GM23338 (cell line): ENCODE results near the gene MIEF2. TPM values are rescaled to one million over a fixed set of nuclear protein-coding genes. Genes with fewer than 3 reads are reported as not detected.

Experiments used
- ATAC-seq: fragments of 200-7000 bp; cut with Tn5 transposase; 3 replicates; pipeline ENCODE4 v1.9.1; 2020
- DNase-seq: peaks from one replicate; pipeline ENCODE4 v3.0.0-alpha.2; 2015; ENCODE audit warnings: low spot score
- H2AFZ ChIP-seq: fragments of 200-600 bp; sonication (generic); 2 replicates; pipeline ENCODE4 v1.8.0; 2016; ENCODE audit warnings: antibody characterized with exemption, mild to moderate bottlenecking, moderate library complexity
- H3F3A ChIP-seq: fragments of 200-600 bp; sonication (generic); replicated peaks from 2 replicates; pipeline ENCODE4 v1.8.0; 2017; ENCODE audit warnings: antibody characterized with exemption, mixed run types, low read depth
- H3K27ac ChIP-seq: fragments of 200-600 bp; sonication (generic); 2 replicates; pipeline ENCODE4 v1.6.1; 2016; ENCODE audit warnings: low read depth
- H3K27me3 ChIP-seq: fragments of 200-600 bp; sonication (generic); 2 replicates; pipeline ENCODE4 v1.8.0; 2016; ENCODE audit warnings: mild to moderate bottlenecking, mixed run types, moderate library complexity; ENCODE audit not compliant: insufficient read depth
- H3K36me3 ChIP-seq: fragments of 200-600 bp; sonication (generic); 2 replicates; pipeline ENCODE4 v1.8.0; 2016; ENCODE audit warnings: mild to moderate bottlenecking; ENCODE audit not compliant: insufficient read depth
- H3K4me1 ChIP-seq: fragments of 200-600 bp; sonication (generic); 2 replicates; pipeline ENCODE4 v1.8.0; 2016; ENCODE audit warnings: mild to moderate bottlenecking, moderate library complexity; ENCODE audit not compliant: insufficient read depth
- H3K4me2 ChIP-seq: fragments of 200-600 bp; sonication (generic); 2 replicates; pipeline ENCODE4 v1.7.1; 2017; ENCODE audit warnings: mixed run types
- H3K4me3 ChIP-seq: fragments of 200-600 bp; sonication (generic); 2 replicates; pipeline ENCODE4 v1.6.1; 2016; ENCODE audit warnings: mixed run types
- H3K79me2 ChIP-seq: fragments of 200-600 bp; sonication (generic); replicated peaks from 2 replicates; pipeline ENCODE4 v1.8.0; 2017; ENCODE audit warnings: mild to moderate bottlenecking; ENCODE audit not compliant: insufficient read depth
- H3K9me2 ChIP-seq: fragments of 200-600 bp; sonication (generic); 2 replicates; pipeline ENCODE4 v1.8.0; 2017; ENCODE audit not compliant: insufficient read depth
- H4K20me1 ChIP-seq: fragments of 200-600 bp; sonication (generic); replicated peaks from 2 replicates; pipeline ENCODE4 v1.8.0; 2017; ENCODE audit warnings: mild to moderate bottlenecking; ENCODE audit not compliant: insufficient read depth
- H3K27ac Mint-ChIP-seq: 2 replicates; pipeline ENCODE4 v1.8.0; 2020; ENCODE audit warnings: inconsistent platforms, mild to moderate bottlenecking, moderate library complexity, mixed read lengths
- H3K27me3 Mint-ChIP-seq: 3 replicates; pipeline ENCODE4 v1.8.0; 2022; ENCODE audit warnings: low read depth, mild to moderate bottlenecking, moderate library complexity, mixed read lengths, inconsistent platforms; ENCODE audit not compliant: insufficient read depth, poor library complexity
- H3K36me3 Mint-ChIP-seq: 3 replicates; pipeline ENCODE4 v1.8.0; 2021; ENCODE audit warnings: low read depth, mild to moderate bottlenecking, inconsistent platforms, moderate library complexity, mixed read lengths
- H3K4me1 Mint-ChIP-seq: 3 replicates; pipeline ENCODE4 v1.8.0; 2020; ENCODE audit warnings: mild to moderate bottlenecking, inconsistent platforms, mixed read lengths
- H3K4me3 Mint-ChIP-seq: 3 replicates; pipeline ENCODE4 v1.8.0; 2021; ENCODE audit warnings: moderate library complexity, mild to moderate bottlenecking, inconsistent platforms, mixed read lengths
- H3K9me3 Mint-ChIP-seq: 3 replicates; pipeline ENCODE4 v1.8.0; 2020; ENCODE audit warnings: moderate library complexity, mild to moderate bottlenecking, inconsistent platforms, mixed read lengths
- CREB1 ChIP-seq: fragments of 250-450 bp; sonication (Bioruptor Pico); IDR thresholded peaks from 2 replicates; pipeline ENCODE4 v1.5.0; 2020; ENCODE audit warnings: low read depth, mild to moderate bottlenecking, moderate library complexity
- ETS1 ChIP-seq: IDR thresholded peaks from 2 replicates; pipeline ENCODE4 v1.6.1; 2016; ENCODE audit warnings: antibody characterized with exemption
- EZH2 ChIP-seq: fragments of 200-600 bp; sonication (generic); IDR thresholded peaks from one replicate; pipeline ENCODE4 v1.8.0; 2017; ENCODE audit warnings: antibody characterized with exemption, mild to moderate bottlenecking, low read depth; ENCODE audit not compliant: unreplicated experiment
- EZH2phosphoT487 ChIP-seq: fragments of 200-600 bp; sonication (generic); IDR thresholded peaks from one replicate; pipeline ENCODE4 v1.8.1; 2018; ENCODE audit warnings: antibody characterized with exemption; ENCODE audit not compliant: unreplicated experiment
- JUNB ChIP-seq: IDR thresholded peaks from one replicate; pipeline ENCODE4 v1.6.1; 2016; ENCODE audit warnings: antibody characterized with exemption; ENCODE audit not compliant: unreplicated experiment
- NANOG ChIP-seq: IDR thresholded peaks from 2 replicates; pipeline ENCODE4 v1.6.1; 2016; ENCODE audit warnings: antibody characterized with exemption, borderline replicate concordance
- POLR2AphosphoS5 ChIP-seq: IDR thresholded peaks from 2 replicates; pipeline ENCODE4 v1.6.1; 2016; ENCODE audit warnings: antibody characterized with exemption, low read depth
- STAT1 ChIP-seq: IDR thresholded peaks from one replicate; pipeline ENCODE4 v1.6.1; 2016; ENCODE audit warnings: antibody characterized with exemption; ENCODE audit not compliant: unreplicated experiment
- ZNF114 ChIP-seq: fragments of 250-450 bp; sonication (Bioruptor Pico); IDR thresholded peaks from 2 replicates; pipeline ENCODE4 v1.5.0; 2020; ENCODE audit warnings: mild to moderate bottlenecking, moderate library complexity
- ZNF331 ChIP-seq: fragments of 250-450 bp; sonication (Bioruptor Pico); IDR thresholded peaks from 2 replicates; pipeline ENCODE4 v1.5.0; 2020; ENCODE audit warnings: low read depth, mild to moderate bottlenecking, moderate library complexity
- polyA plus RNA-seq: library from polyadenylated mRNA; unstranded; fragments of >200 nt; fragmentation: Nextera tagmentation; extraction: Ambion mirVana; gene quantifications from 2 replicates; pipeline ENCODE4 v1.2.1, GENCODE V29; 2016
- total RNA-seq: library from RNA; depleted of rRNA; stranded (reverse); fragments of >200 nt; shearing (Covaris generic); gene quantifications from 2 replicates; pipeline ENCODE4 v1.2.3, GENCODE V29; 2014
- TF ChIP-seq, protein P1 (sequence below), 2 experiments: fragments of 200-600 bp in 1 of 2; sonication (generic) in 1 of 2; conservative IDR thresholded peaks; 2 replicates each; pipeline versions ENCODE4 v1.5.1 to v1.6.1; 2016 to 2017; ENCODE audit warnings: antibody characterized with exemption in 2 of 2, low read depth in 2 of 2, mild to moderate bottlenecking in 2 of 2, moderate library complexity in 1 of 2
- TF ChIP-seq, protein P2 (sequence below): IDR thresholded peaks from one replicate; pipeline ENCODE4 v1.6.1; 2018; ENCODE audit warnings: antibody characterized with exemption; ENCODE audit not compliant: unreplicated experiment
- TF ChIP-seq, protein P3 (sequence below): fragments of 250-450 bp; sonication (Bioruptor Pico); IDR thresholded peaks from 2 replicates; pipeline ENCODE4 v1.5.0; 2020; ENCODE audit warnings: mild to moderate bottlenecking, moderate library complexity

Gene MIEF2
- total and polyA plus RNA-seq, 2 experiments from 2014 or later = 8.2 to 26.5 TPM

DNA sequence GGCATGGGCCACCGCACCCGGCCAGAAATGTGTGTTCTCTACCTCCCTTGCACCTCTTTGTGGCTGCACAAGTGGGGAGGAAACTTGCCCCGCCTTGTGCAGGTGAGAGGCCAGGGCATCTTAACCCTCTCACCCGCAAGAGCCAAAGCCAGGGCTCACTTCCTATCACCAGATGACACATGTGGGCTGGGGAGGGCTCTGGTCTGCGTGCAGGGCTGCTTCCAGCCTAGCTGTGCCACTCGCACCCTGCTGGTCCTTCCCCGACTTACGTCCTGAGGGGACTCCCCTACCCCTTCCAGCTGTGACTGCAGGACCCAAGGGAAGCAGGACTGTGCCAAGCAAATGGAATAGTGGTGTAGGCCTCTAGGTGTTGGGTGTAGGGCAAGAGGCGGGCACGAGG, 6.9 kb downstream of the MIEF2 start:
- Histone ChIP-seq H3K4me1 (0 out of 2 replicates have a peak, but pooled peaks cover 5% of the 10 kb centered on the region), H3K4me2 (no peak overlapping the region), H3F3A (peaks cover 9% of the 10 kb centered on the region; the same call in 1 of the 2 replicates), H3K27me3 (no peaks in the 10 kb centered on the region), H2AFZ (no peak overlapping the region), H3K9me2 (no peaks in the 10 kb centered on the region), H3K79me2 (0 out of 2 replicates have a peak, but pooled peaks cover under 1% of the 10 kb centered on the region), H3K4me3 (no peak overlapping the region), H3K36me3 (no peaks in the 10 kb centered on the region; the same call in 1 of the 2 replicates), H3K27ac (no peak overlapping the region), H4K20me1 (no peaks in the 10 kb centered on the region)
- TF ChIP-seq ZNF331 (CRISPR knock-in tag) = no peak
- no peak for TF ChIP-seq CREB1 (CRISPR knock-in tag)
- no peak for TF ChIP-seq NANOG
- no peak for TF ChIP-seq EZH2
- TF ChIP-seq, protein P1, sequence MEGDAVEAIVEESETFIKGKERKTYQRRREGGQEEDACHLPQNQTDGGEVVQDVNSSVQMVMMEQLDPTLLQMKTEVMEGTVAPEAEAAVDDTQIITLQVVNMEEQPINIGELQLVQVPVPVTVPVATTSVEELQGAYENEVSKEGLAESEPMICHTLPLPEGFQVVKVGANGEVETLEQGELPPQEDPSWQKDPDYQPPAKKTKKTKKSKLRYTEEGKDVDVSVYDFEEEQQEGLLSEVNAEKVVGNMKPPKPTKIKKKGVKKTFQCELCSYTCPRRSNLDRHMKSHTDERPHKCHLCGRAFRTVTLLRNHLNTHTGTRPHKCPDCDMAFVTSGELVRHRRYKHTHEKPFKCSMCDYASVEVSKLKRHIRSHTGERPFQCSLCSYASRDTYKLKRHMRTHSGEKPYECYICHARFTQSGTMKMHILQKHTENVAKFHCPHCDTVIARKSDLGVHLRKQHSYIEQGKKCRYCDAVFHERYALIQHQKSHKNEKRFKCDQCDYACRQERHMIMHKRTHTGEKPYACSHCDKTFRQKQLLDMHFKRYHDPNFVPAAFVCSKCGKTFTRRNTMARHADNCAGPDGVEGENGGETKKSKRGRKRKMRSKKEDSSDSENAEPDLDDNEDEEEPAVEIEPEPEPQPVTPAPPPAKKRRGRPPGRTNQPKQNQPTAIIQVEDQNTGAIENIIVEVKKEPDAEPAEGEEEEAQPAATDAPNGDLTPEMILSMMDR (conservative IDR thresholded peaks at IDR 0.05; ENCODE audit: low read depth in 2 of 2) = no peak
- no peak for TF ChIP-seq EZH2phosphoT487
- no peak for TF ChIP-seq POLR2AphosphoS5
- TF ChIP-seq STAT1 = no peak
- no peak for TF ChIP-seq ETS1
- TF ChIP-seq, protein P2, sequence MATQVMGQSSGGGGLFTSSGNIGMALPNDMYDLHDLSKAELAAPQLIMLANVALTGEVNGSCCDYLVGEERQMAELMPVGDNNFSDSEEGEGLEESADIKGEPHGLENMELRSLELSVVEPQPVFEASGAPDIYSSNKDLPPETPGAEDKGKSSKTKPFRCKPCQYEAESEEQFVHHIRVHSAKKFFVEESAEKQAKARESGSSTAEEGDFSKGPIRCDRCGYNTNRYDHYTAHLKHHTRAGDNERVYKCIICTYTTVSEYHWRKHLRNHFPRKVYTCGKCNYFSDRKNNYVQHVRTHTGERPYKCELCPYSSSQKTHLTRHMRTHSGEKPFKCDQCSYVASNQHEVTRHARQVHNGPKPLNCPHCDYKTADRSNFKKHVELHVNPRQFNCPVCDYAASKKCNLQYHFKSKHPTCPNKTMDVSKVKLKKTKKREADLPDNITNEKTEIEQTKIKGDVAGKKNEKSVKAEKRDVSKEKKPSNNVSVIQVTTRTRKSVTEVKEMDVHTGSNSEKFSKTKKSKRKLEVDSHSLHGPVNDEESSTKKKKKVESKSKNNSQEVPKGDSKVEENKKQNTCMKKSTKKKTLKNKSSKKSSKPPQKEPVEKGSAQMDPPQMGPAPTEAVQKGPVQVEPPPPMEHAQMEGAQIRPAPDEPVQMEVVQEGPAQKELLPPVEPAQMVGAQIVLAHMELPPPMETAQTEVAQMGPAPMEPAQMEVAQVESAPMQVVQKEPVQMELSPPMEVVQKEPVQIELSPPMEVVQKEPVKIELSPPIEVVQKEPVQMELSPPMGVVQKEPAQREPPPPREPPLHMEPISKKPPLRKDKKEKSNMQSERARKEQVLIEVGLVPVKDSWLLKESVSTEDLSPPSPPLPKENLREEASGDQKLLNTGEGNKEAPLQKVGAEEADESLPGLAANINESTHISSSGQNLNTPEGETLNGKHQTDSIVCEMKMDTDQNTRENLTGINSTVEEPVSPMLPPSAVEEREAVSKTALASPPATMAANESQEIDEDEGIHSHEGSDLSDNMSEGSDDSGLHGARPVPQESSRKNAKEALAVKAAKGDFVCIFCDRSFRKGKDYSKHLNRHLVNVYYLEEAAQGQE = no peak
- no peak for TF ChIP-seq JUNB
- no peak for TF ChIP-seq ZNF114 (CRISPR knock-in tag)
- TF ChIP-seq, protein P3, sequence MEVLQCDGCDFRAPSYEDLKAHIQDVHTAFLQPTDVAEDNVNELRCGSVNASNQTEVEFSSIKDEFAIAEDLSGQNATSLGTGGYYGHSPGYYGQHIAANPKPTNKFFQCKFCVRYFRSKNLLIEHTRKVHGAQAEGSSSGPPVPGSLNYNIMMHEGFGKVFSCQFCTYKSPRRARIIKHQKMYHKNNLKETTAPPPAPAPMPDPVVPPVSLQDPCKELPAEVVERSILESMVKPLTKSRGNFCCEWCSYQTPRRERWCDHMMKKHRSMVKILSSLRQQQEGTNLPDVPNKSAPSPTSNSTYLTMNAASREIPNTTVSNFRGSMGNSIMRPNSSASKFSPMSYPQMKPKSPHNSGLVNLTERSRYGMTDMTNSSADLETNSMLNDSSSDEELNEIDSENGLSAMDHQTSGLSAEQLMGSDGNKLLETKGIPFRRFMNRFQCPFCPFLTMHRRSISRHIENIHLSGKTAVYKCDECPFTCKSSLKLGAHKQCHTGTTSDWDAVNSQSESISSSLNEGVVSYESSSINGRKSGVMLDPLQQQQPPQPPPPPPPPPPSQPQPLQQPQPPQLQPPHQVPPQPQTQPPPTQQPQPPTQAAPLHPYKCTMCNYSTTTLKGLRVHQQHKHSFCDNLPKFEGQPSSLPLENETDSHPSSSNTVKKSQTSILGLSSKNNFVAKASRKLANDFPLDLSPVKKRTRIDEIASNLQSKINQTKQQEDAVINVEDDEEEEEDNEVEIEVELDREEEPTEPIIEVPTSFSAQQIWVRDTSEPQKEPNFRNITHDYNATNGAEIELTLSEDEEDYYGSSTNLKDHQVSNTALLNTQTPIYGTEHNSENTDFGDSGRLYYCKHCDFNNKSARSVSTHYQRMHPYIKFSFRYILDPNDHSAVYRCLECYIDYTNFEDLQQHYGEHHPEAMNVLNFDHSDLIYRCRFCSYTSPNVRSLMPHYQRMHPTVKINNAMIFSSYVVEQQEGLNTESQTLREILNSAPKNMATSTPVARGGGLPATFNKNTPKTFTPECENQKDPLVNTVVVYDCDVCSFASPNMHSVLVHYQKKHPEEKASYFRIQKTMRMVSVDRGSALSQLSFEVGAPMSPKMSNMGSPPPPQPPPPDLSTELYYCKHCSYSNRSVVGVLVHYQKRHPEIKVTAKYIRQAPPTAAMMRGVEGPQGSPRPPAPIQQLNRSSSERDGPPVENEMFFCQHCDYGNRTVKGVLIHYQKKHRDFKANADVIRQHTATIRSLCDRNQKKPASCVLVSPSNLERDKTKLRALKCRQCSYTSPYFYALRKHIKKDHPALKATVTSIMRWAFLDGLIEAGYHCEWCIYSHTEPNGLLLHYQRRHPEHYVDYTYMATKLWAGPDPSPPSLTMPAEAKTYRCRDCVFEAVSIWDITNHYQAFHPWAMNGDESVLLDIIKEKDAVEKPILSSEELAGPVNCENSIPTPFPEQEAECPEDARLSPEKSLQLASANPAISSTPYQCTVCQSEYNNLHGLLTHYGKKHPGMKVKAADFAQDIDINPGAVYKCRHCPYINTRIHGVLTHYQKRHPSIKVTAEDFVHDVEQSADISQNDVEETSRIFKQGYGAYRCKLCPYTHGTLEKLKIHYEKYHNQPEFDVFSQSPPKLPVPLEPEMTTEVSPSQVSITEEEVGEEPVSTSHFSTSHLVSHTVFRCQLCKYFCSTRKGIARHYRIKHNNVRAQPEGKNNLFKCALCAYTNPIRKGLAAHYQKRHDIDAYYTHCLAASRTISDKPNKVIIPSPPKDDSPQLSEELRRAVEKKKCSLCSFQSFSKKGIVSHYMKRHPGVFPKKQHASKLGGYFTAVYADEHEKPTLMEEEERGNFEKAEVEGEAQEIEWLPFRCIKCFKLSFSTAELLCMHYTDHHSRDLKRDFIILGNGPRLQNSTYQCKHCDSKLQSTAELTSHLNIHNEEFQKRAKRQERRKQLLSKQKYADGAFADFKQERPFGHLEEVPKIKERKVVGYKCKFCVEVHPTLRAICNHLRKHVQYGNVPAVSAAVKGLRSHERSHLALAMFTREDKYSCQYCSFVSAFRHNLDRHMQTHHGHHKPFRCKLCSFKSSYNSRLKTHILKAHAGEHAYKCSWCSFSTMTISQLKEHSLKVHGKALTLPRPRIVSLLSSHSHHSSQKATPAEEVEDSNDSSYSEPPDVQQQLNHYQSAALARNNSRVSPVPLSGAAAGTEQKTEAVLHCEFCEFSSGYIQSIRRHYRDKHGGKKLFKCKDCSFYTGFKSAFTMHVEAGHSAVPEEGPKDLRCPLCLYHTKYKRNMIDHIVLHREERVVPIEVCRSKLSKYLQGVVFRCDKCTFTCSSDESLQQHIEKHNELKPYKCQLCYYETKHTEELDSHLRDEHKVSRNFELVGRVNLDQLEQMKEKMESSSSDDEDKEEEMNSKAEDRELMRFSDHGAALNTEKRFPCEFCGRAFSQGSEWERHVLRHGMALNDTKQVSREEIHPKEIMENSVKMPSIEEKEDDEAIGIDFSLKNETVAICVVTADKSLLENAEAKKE (CRISPR knock-in tag) = no peak
- peaks cover 4% of the 10 kb centered on the region for H3K27me3 Mint-ChIP-seq
- peak; percentile 54 for ATAC-seq
- H3K4me3 Mint-ChIP-seq = no peak overlapping the region; the same call in 2 of the 3 replicates
- H3K36me3 Mint-ChIP-seq = peaks cover 4% of the 10 kb centered on the region
- peaks cover 14% of the 10 kb centered on the region for H3K4me1 Mint-ChIP-seq
- no peaks in the 10 kb centered on the region for H3K9me3 Mint-ChIP-seq
- no peak overlapping the region; the same call in 1 of the 2 replicates for H3K27ac Mint-ChIP-seq
- DNase-seq = peak; percentile 45
